ENCODE measurements around the gene CLCA1. TPM values are rescaled to one million over a fixed set of nuclear protein-coding genes. Genes with fewer than 3 reads are reported as not detected.

Gene CLCA1
- total and polyA plus RNA-seq, 10 of the 15 experiments (the other 5 are each of a cell fraction or from before 2014, with no cell fraction given), result 0.13 TPM; not detected in 9

GRCh38 chr1:86470859-86471258 lies 2.1 kb downstream of the CLCA1 start (continued):
- TF ChIP-seq BHLHE40 (IDR thresholded peaks at IDR 0.05; ENCODE audit: borderline replicate concordance in 1 of 2, low read depth in 2 of 2, low read length in 1 of 2) (peak in 1 of 2 experiments; percentile 53; a peak in 1 of 4 replicates), SPI1 (IDR thresholded peaks at IDR 0.05; ENCODE audit: borderline replicate concordance, insufficient read depth, low read depth, low read length) (peak; percentile 42; the same call in 1 of the 2 replicates), ZBTB11 (CRISPR knock-in tag; IDR thresholded peaks at IDR 0.05) (no peak), MEF2A (IDR thresholded peaks at IDR 0.05; ENCODE audit: insufficient read depth, low read depth, low read length) (0 out of 2 replicates have a peak, but pooled peaks have one; percentile 12), CREM (IDR thresholded peaks at IDR 0.05; ENCODE audit: low read depth) (peak; percentile 79), ATF2 (IDR thresholded peaks at IDR 0.05; ENCODE audit: low read length) (peak; percentile 35; the same call in 1 of the 2 replicates)

GRCh38 chr1:86471291-86471690 lies 2.6 kb downstream of the CLCA1 start:
- in situ Hi-C loops (cut with MboI) (no loop called here), intact Hi-C loops (cut with micrococcal nuclease; ENCODE audit: unreplicated experiment) (loop anchor here (5.0 to 10.0 kb wide), 2 partner anchors 216 to 614 kb away; no protein-coding TSS in a partner anchor)
- DNase-seq (ENCODE audit: low read depth, low spot score) (no peak), FAIRE-seq (no peak), ATAC-seq (no peak)
- POLR2A ChIA-PET, result no interaction called here
- Histone ChIP-seq H3K9me3 (replicated peaks; ENCODE audit: control insufficient read depth, insufficient read depth, low read length) (no peaks in the 10 kb centered on the region), H3K4me2 (ENCODE audit: control insufficient read depth, insufficient read depth) (no peak overlapping the region), H3K4me3 (no peak overlapping the region), H2AFZ (ENCODE audit: control insufficient read depth, low read depth, low read length) (no peak overlapping the region), H3K27ac (ENCODE audit: control insufficient read depth, insufficient read depth) (no peak overlapping the region), H3K27me3 (replicated peaks in 1 of 2; ENCODE audit: control insufficient read depth in 2 of 2, insufficient read depth in 2 of 2, low read length in 1 of 2) (no peaks in the 10 kb centered on the region; a peak in 2 of 4 replicates), H3K79me2 (ENCODE audit: control insufficient read depth, insufficient read depth, low read length) (no peaks in the 10 kb centered on the region), H4K20me1 (ENCODE audit: control insufficient read depth, insufficient read depth) (no peaks in the 10 kb centered on the region), H3K36me3 (ENCODE audit: control insufficient read depth in 2 of 2, insufficient read depth in 2 of 2, low read length in 1 of 2) (no peaks in the 10 kb centered on the region), H3K4me1 (ENCODE audit: control insufficient read depth, insufficient read depth, low read length) (peaks cover 3% of the 10 kb centered on the region; the same call in 1 of the 2 replicates), H3K9ac (ENCODE audit: control insufficient read depth, insufficient read depth, low read length) (no peak overlapping the region)
- TF ChIP-seq ZNF217 (IDR thresholded peaks at IDR 0.05), result no peak
- TF ChIP-seq NFYB (IDR thresholded peaks at IDR 0.05; ENCODE audit: insufficient read depth, low read depth, low read length), result no peak
- TF ChIP-seq FOXM1 (IDR thresholded peaks at IDR 0.05; ENCODE audit: low read depth, low read length), result no peak
- TF ChIP-seq FOS (IDR thresholded peaks at IDR 0.05; ENCODE audit: borderline replicate concordance, extremely low read depth, insufficient read length), result no peak
- TF ChIP-seq SMC3 (IDR thresholded peaks at IDR 0.05; ENCODE audit: borderline replicate concordance, low read length), result no peak
- no peak for TF ChIP-seq MXI1 (IDR thresholded peaks at IDR 0.05; ENCODE audit: low read depth, low read length)
- no peak for TF ChIP-seq SREBF1 (IDR thresholded peaks at IDR 0.05; ENCODE audit: low read length)
- TF ChIP-seq BHLHE40 (IDR thresholded peaks at IDR 0.05; ENCODE audit: borderline replicate concordance in 1 of 2, low read depth in 2 of 2, low read length in 1 of 2), result no peak
- TF ChIP-seq SMAD1 (IDR thresholded peaks at IDR 0.05; ENCODE audit: low read depth, partially characterized antibody), result no peak
- no TSS peak for BruUV-seq (replicated peaks)
- SMC1A ChIA-PET (ENCODE audit: uncharacterized antibody, unreplicated experiment), result interaction anchor here (1.2 kb wide), 1 partner anchor 92 kb away, joined by 3 read pairs; no protein-coding TSS in a partner anchor
- RAD21 ChIA-PET (ENCODE audit: unreplicated experiment), result no interaction called here
- CTCF ChIA-PET, result interaction anchor here (4.6 kb wide), 1 partner anchor 33 kb away, joined by 28 read pairs; no protein-coding TSS in a partner anchor

Data from GM12878 (cell line).